NCI-H2107 (cell line): ENCODE results near the gene UNCX.
"Not testable (repeated sequence)": the region's sequence is repeated elsewhere in the genome, so short reads cannot be mapped to it uniquely, and the experiment has no call there.

Source experiments
- DNase-seq: peaks from one replicate; lab custom pipeline; 2025; lab: John Stamatoyannopoulos, UW

The UNCX gene

DNA sequence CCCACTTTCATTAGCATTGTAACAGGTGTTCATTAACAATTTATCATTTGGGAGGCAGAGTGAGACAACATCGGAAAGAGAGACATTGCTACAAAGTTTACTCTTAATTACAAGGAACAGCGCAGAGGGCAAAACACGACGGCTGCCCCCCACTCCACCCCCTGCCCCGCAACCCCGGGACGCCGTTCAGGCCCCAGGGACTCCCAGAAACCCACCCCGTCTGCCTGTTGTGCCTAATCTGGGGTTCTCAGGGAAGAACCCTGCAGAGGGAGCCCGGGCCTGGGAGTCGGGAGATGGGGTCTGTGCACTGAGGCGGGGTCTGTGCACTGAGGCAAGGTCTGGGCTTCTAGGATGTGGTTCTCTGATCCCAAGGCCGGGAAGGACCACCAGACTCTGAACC lies 25.2 kb downstream of the UNCX start:
- no peak for DNase-seq

DNA sequence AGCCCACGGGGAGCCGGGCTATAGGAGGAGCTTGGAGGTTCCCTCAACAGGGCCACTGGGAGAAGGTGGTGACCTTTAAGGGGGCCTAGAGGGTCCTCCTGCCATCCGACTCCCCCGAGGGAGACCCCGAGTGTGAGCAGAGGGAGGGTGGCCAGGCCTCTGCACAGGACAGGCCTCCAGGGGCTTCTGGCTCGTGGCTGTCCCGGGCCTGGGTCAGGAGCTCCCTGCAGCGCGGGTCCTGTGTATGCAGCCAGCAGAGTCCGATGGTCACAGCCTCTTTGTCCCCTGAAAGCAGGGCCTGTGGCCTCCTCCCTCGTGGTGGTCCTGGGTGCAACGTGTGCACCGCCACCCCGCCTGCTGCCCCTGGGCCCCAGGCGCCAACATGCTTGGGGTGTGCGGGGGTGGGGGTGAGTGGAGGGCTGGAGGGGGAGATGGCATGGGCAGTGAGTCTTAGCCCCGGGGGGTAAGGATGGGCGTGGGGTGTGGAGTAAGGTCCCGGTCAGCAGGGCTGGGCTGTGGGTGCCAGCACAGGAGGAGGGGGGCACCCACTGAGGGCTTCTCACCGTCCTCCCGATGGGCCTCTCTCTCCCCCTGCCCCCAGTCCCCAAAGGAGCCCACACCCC lies 27.1 kb downstream of the UNCX start:
- no peak for DNase-seq

DNA sequence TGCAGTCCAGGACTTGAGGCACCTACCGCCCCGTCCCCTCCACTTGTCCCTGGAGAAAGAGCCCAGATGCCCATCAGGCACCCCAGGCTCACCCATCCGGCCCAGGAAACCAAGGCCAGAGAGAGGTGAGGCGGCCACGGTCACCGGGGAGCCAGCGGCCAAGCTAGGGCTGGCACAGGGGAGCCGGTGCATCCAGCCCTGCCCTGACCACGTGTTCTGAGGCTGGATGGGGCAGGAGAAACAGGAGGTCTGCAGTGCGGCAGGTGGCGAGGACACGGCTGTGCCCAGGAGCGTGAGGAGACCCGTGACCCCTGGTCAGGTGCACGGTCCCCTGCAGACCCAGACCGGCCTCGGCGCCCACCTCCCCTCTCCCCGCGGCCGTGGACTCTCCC lies 27.6 kb downstream of the UNCX start:
- no peak for DNase-seq

DNA sequence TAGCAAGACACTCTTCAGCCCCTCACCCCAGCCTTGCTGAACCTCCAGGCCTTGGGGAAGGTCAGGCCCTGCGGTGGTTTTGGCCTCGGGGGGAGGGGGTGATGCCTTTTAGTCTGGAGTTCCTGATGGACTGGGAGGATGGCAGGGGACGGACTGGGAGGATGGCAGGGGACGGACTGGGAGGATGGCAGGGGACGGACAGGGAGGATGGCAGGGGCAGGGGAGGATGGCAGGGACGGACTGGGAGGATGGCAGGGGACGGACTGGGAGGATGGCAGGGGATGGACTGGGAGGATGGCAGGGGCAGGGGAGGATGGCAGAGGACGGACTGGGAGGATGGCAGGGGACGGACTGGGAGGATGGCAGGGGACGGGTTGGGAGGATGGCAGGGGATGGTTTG lies 28.4 kb downstream of the UNCX start:
- not testable (repeated sequence) for DNase-seq

DNA sequence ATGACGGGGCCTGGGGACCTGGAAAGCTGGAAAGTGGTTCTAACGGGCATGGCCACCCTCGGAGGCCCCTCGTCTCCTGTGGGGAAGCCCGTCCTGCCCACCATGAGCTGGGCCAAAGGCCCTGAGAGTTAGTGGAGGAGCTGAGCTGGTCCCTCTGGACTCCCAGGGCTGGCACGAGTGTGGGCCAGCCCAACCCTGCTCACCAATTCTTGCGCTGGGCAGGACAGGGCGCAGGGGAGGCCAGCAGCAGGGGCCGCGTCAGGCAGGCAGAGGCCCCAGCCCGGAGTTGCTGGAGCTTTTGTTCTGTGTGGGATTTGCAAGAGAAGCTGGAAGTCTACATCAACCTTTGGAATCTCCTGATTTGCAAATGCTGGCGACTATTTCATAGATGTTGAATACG lies 29.8 kb downstream of the UNCX start:
- DNase-seq = no peak

DNA sequence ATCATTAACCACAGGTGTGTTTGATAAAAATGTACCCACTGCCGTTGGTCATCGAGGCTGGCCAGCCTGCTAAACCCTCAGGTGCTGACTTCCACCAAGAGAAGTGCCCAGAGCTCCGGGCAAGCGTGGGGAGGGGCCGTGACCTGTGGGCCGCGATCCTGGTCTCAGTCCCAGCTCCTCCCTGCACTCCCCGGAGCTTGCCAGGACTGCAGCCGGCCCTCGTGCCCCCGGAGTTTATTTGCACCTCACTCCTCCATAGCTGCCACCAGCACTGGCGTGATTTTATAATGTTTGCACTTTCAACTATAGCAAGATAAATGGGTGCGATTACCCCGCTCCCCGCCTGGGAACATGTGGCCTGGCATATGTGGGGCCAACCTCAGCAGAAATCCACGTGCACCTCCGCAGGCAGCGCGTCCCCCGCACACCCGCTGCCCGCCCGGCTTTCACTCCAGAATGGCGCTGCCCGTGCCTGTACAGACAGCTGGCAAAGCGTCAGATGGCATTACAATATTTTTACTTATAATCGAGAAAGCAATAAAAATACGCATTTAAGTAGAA lies 30.8 kb downstream of the UNCX start:
- DNase-seq = no peak

DNA sequence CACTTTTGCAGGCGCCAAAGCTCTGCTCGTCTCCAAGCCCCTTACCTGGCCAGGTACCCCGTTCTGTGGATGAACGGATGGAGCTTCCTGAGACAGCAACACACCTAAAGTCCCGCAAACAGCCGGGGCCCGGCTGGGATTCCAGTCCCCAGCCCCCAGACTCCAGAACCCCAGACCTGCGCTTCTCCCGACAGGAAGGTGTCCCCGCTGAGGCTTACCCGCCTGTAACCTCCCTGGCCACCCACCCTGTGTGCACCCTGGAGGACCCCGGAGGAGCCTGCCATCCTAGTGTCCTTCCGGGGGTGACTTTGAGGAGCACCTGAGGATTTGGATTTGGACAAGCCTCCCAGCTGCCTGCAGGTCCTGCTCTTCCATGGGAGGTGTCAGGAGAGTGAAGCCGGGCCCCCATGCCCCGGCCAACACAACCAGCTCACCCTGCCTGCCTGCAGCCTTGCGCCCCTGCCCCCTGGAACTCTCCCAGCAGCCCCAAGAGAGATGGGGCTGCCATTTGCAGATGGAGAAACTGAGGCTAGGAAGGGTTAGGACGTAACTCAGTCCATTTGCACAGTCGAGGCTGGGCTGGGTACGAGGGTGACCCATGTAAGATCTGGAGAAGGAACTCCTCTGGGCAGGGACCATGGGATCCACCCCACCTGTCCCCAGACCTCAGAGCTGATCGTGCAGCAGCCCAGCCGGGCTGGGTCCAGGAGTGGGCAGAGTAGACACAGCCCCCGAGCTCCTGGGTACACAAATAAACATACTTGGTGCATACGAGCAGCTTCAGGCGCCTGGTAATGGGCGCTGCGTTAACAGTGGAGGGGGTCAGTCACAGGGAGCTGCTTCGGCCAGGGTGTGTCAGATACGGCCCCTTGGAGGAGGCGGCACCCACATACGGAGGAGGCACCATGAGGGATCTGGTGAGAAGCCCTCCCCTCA lies 31.9 kb downstream of the UNCX start:
- no peak for DNase-seq

DNA sequence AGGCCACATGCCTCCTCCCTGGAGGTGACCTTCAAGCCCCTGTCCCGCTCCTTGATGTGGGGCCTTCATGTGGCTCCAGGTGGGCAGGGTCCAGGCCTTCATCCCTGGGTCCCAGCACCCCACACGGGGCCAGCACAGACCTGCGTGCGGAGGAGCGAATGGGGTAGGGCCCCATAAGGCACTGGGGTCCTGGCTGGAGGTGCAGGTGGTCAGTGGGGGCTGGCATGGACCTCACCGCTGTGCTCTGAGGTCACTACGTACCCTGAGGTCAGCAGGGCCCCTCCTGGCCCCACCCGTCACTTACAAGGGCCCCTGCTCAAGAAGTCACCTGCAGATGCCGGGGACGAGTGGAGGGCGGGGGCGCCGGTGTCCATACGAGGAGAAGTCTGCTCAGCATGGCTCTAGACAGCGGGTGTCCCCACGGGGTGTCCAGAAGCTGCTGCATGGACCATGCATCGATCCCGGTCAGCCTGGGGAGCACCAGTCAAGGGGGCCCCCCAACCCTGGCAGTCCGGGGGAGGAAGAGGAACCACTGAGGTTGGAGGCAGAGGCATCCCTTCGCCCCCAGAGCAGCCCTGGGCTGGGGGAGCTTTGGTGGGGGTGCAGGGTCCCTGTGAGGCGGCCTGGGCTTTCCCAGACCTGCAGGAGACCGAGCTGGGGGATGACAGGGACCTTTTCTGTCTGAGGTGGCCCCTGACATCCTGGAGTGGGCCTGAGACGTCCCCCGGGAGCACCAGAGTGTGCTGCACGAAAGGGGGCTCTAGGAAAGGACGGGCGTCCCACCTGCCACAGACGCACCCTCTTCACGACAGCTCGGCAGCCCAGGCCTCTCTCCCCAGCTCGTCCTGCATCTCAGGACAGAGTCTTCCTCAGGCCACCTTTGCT lies 34.6 kb downstream of the UNCX start:
- no peak for DNase-seq

DNA sequence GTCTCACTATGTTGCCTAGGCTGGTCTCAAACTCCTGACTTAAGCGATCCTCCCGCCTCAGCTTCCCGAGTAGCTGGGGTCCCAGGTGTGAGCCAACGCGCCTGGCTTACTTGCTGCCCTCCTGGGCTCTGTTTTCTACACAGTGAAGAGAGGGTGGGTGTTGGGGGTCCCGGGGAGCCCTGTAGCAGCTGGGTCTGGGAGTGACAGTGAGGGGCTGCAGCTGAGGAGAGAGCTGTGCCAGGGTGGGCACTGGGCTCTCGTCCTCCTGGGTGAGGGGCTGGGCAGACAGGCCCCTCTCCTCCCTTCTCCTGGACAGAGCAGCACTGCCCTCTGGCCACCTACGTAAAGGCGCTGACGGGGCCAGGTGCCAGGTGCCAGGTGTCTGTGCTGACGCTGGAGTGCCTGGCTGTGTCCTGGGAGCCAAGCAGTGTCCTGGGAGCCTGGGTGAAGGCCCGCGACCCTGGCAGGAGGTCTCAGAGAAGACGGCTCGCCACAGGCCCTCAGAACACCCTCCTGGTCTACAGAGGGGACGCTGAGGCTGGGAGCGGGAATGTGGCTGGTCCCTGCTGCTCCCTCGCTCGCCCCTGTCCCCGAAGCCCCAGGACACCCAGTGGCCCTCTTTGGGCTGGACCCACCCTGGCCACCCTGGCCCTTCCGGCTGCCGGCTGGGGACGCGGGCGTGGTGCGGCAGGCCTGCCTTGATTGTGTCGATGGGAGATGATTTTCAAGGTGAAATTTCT lies 35.6 kb downstream of the UNCX start:
- no peak for DNase-seq

DNA sequence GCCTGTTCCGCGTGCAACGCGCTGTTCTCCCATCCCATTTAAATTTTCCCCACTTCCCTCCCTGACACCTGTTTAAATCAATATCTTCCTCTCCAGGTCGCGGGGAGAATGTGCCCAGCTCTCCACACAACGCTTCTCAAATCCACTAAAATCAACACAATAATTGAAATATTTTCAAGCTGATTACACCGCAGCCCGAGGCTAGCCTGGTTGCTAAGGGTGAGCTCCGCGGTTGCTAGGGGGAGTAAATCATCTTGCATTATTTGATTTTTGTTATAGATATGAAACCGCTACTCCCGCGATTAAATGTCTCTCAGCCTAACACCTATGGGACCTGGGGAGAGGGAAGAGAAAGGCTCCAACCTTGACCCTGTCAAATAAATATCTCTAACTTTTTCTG lies 36.2 kb downstream of the UNCX start:
- no peak for DNase-seq

DNA sequence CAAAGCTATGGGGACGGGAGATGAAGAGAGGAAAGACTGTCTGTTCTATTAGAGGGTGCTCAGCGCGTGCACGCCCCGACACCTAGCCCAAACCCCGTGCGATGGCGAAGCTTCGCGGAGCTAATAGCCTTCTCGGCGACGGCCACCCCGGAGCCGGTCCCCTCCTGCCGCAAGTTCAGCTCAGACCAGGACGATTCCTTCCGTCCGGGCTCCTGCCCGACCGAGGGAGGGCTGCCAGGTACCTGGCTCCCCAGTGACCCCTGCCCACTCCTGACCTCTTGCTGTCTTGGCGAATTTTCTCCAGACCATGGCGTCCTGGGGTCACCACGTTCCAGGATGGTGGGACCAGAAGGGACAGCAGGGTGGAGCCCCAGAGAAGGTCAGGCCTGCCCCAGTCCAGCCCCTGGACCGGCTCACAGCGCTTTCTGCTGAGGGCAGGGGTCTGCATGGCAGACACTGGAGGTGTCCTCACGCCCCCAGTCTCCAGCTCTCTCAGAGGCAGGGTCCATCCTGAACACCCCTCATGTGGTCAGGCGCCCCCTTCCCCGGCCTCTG lies 36.7 kb downstream of the UNCX start:
- no peak for DNase-seq

DNA sequence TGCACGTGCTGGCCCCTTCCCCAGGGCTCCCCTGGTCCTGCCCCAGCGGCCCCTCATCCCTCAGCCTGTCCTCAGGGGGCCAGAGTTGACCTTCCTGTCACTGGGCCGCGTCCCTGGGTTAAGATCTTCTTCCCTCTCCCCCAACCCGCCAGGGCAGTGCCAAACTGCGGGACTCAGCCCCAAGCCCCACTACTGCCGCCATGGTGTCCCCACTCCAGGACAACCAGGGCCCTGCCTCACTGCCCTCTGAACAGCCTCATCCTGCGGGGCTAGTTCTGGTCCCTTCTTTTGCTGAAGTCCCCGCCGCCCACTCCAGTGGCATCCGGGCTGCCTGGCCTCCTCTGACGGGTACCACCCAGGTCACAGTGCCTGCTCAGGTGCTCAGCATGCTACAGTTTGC lies 37.5 kb downstream of the UNCX start:
- no peak for DNase-seq

DNA sequence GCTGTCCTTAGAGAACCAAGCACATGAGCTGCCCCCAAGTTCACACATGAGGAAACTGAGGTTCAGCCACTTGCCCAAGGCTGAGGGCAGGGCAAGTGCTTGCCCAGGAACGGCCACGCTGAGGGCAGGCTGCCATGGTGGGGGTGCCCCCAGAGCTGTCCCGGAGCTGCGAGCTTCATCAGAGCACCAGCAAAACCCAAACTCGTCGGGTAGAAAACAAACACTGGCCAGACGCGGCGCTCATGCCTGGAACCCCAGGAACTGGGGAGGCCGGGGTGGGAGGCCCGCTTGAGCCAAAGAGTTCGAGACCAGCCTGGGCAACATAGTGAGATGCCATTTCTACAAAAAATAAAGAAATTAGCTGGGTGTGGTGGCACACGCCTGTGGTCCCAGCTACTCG lies 38.4 kb downstream of the UNCX start:
- no peak for DNase-seq

DNA sequence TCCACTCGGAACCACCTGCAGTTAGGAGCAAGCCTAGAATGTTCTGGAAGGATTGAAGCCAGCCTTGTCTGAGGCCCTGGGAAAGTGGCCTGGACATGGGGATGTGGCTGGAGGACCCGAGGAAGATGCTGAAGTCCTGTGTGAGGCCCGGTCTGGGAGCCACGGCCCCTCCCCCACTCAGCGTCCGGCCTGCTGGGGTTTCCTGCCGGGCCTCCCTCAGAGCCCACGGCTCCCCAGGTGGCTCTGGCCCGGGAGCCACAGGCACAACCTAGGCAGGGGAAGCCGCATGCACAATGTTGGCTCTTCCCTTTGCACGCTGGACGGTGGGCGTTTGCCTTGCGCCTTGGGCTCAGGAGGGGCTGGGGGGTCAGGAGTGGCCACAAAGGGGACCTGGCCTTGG lies 39.0 kb downstream of the UNCX start:
- no peak for DNase-seq

DNA sequence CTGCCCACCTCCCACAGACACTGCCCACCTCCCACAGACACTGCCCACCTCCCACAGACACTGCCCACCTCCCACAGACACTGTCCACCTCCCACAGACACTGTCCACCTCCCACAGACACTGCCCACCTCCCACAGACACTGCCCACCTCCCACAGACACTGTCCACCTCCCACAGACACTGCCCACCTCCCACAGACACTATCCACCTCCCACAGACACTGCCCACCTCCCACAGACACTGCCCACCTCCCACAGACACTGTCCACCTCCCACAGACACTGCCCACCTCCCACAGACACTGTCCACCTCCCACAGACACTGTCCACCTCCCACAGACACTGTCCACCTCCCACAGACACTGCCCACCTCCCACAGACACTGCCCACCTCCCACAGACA lies 39.5 kb downstream of the UNCX start:
- DNase-seq = not testable (repeated sequence)

DNA sequence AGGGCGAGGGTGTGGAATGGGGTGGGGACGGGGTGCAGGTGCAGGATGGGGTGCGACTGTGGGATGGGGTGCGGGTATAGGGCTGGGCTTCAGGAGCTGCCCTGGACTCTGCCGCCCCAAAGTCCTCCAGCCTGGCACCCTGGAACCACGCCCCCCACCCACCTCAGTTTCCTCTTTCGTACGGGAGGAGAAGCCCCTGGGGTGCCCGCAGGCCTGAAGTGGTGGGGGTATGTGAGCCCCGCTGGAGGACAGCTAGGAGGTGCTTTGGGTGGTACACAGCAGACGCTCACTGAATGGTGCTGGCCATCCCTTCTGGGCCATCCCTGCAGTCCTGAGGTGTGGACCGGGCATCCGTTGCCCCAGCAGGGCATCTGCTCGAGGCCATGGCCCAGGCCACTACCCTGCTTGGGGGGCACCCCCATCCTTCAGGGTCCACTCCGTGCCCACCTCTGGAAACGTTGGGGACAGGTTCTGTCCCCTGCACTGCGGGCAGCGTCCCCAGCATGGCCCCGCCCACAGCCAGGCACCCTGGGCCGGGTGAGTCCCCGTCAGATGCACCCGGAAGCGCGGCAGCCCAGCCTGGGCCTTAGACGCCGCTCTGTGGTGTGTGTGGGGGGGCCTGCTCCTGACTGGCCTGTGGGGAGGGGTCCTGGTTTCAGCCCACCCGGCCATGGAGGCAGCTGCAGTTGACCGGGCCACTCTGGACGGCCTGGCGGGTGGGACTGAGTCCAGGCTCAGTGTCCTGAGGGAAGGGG lies 41.6 kb downstream of the UNCX start:
- no peak for DNase-seq

DNA sequence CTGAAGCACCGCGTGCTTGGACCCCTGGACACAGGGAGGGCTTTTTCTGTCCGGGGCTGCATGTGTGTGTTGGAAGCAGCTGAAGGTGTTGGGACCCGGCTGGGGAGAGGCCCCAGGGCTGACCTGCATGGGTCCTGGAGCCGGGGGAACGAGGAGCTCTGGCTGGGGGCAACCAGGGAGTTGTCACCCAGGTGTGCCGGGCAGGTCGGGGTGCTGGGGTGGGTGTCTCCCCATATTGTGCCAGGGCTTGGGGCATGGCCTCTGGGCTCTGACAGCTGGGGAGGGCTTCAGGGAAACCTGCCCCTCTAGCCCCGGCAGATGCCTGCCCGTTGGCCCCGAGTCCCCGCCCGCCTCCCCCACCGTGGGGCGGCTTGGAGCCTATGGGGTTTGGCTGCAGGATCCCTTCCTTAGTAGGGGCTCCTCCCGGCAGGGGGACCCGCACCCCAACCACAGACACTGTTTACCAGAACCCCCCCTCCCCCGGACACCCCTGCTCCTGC lies 42.3 kb downstream of the UNCX start:
- DNase-seq = no peak

DNA sequence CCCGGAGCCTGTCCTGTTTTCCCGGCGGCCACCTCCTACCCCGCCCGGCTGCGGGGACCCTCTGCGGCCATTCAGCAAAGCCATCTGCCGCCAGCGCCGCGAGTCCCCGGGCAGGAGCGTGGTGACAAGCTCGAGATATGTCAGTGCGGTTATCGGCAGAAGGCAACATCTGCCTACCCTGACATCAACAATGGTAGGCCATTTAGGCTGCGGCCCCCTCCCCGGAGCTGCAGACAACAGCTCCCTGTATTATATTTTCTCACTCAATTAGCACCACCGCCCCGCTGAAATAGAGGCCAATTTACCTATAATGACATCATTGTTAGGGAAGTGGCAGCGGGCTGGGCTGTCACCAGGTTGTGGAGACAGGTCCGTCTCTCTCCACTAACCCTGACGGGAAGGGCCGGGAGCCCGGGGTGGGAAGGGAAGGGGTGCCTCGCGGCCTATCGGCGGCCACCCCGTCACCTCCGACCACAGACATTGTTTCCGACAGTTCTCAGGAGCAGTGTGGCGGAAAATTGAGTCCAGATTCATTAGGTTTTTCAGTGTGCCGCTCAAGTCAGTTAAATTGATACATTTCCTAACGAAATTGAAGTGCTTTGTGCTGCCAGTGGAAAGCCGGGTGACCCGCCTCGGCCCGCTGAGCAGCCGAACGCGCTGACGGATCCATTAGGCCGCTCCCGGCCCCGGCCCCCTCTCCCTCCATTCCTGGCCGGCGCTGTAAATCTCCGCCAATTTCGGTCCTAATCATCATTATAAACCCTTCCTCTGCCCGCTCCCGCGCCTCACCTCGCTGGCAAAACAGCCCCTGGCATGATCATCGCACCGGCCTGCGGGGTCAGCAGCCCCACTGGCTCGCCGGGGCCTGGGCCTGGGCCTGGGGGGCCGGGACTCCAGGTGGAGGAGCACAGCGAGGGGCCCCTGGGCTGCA lies 43.0 kb downstream of the UNCX start:
- DNase-seq = no peak

DNA sequence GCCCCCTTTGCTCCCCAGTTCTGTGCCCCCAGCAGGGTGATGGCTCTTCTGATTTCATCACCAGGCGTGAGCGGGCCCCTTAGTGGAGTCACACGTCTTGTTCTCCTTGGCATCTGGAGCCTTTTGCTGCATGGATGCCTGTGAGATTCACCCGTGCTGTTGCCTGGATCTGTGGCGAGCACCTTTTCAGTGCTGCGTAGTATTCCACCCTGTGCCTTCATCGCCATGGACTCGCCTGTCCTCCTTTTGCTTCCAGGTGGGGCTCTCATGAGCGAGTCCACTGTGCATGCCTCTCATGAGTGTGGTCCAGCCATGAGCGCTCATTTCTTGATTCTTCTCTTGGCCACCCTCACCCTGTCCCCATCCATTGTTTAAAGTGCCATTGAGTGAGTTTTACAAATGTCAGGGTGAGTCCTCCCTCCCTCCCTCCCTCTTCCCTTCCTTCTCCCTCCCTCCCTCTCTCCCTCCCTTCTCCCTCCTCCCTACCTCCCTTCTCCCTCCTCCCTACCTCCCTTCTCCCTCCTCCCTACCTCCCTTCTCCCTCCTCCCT lies 44.0 kb downstream of the UNCX start:
- no peak for DNase-seq
